K562 (cell line): Measurements from ENCODE around the gene MPZL1. TPM values are rescaled to one million over a fixed set of nuclear protein-coding genes. Genes with fewer than 3 reads are reported as not detected.
A peak's percentile ranks its signal among the peaks of the same experiment; 100 is the strongest.

Experiments
- CC2D1A ChIP-seq: fragments of 450-650 bp; IDR thresholded peaks from 2 replicates; pipeline ENCODE4 v1.6.1; 2017; ENCODE audit warnings: mild to moderate bottlenecking
- CHAMP1 ChIP-seq: fragments of 450-650 bp; IDR thresholded peaks from 2 replicates; pipeline ENCODE4 v1.6.1; 2016; ENCODE audit warnings: mild to moderate bottlenecking
- FOS ChIP-seq: IDR thresholded peaks from 3 replicates; pipeline ENCODE4 v1.6.1; 2011; ENCODE audit not compliant: insufficient read length; ENCODE audit errors: extremely low read depth
- HDAC3 ChIP-seq: fragments of 450-650 bp; IDR thresholded peaks from 2 replicates; pipeline ENCODE4 v1.6.1; 2018; ENCODE audit warnings: borderline replicate concordance, mild to moderate bottlenecking, moderate library complexity; ENCODE audit not compliant: partially characterized antibody
- KLF16 ChIP-seq: IDR thresholded peaks from 2 replicates; pipeline ENCODE4 v1.6.1; 2016; ENCODE audit warnings: antibody characterized with exemption
- LEF1 ChIP-seq: fragments of 450-650 bp; IDR thresholded peaks from 2 replicates; pipeline ENCODE4 v1.6.1; 2016; ENCODE audit warnings: mild to moderate bottlenecking
- MITF ChIP-seq: IDR thresholded peaks from 2 replicates; pipeline ENCODE4 v1.6.1; 2014; ENCODE audit warnings: antibody characterized with exemption
- MNT ChIP-seq, 2 experiments: fragments of 450-650 bp; conservative IDR thresholded peaks; 2 replicates each; pipeline ENCODE4 v1.6.1; 2017; ENCODE audit warnings: mild to moderate bottlenecking in 2 of 2, moderate library complexity in 2 of 2
- MTA2 ChIP-seq: fragments of 450-650 bp; IDR thresholded peaks from 2 replicates; pipeline ENCODE4 v1.6.1; 2016; ENCODE audit warnings: low read depth
- RAD21 ChIP-seq, 2 experiments: fragments of 250-450 bp in 1 of 2; fragments of 450-650 bp in 1 of 2; sonication (Bioruptor Pico) in 1 of 2; formaldehyde crosslinking in 1 of 2; IDR thresholded peaks in 1 of 2; conservative IDR thresholded peaks in 1 of 2; 2 replicates each; pipeline versions ENCODE4 v1.4.0 to v1.8.0; 2020 to 2022; ENCODE audit warnings: mild to moderate bottlenecking in 2 of 2, moderate library complexity in 1 of 2
- REST ChIP-seq, 2 experiments: fragments of 450-650 bp; formaldehyde crosslinking in 1 of 2; IDR thresholded peaks; 2 replicates each; pipeline versions ENCODE4 v1.4.0 to v1.6.1; 2014 to 2020; ENCODE audit warnings: mild to moderate bottlenecking in 2 of 2, borderline replicate concordance in 1 of 2, low read depth in 1 of 2
- TCF3 ChIP-seq: sonication (generic); formaldehyde crosslinking; IDR thresholded peaks from 2 replicates; pipeline ENCODE4 v1.4.0; 2020; ENCODE audit warnings: mild to moderate bottlenecking, missing genetic modification reagents
- TRIM28 ChIP-seq: fragments of 450-650 bp; IDR thresholded peaks from 2 replicates; pipeline ENCODE4 v1.6.1; 2017
- ZNF24 ChIP-seq: fragments of 450-650 bp; IDR thresholded peaks from 2 replicates; pipeline ENCODE4 v1.6.1; 2016
- ZNF384 ChIP-seq: IDR thresholded peaks from 2 replicates; pipeline ENCODE4 v1.6.1; 2012; ENCODE audit warnings: low read depth, low read length, improper control_type of control experiment
- polyA plus RNA-seq, 8 experiments: library from polyadenylated mRNA; depleted of rRNA in 4 of 8; stranded (reverse) in 5 of 8; unstranded in 3 of 8; fragments of >200 nt; fragmentation: Nextera tagmentation in 2 of 8; fragmentation: Illumina TruSeq in 1 of 8; extraction: Ambion mirVana in 2 of 8; extraction: Trizol in 1 of 8; gene quantifications; 2 replicates each; pipeline versions ENCODE4 v1.2.1 to v1.2.3, GENCODE V29; 2011 to 2014; ENCODE audit warnings: inconsistent platforms in 1 of 8, missing spikeins in 1 of 8
- total RNA-seq, 7 experiments: library from RNA; depleted of rRNA in 6 of 7; stranded (reverse); fragments of >200 nt in 6 of 7; fragmentation: Illumina TruSeq in 2 of 7; extraction: Trizol in 2 of 7; gene quantifications; 2 replicates each; pipeline versions ENCODE4 v1.2.1 to v1.2.3, GENCODE V29; 2011 to 2021; ENCODE audit warnings: low replicate concordance in 1 of 7

MPZL1 gene
- total and polyA plus RNA-seq, 9 of the 15 experiments (the other 6 are each of a cell fraction or from before 2014, with no cell fraction given), result 14.5 to 153 (median 66.5) TPM

- TF ChIP-seq HDAC3, result no peak
- TF ChIP-seq TCF3 (CRISPR knock-in tag), result peak; percentile 85
- TF ChIP-seq MNT (conservative IDR thresholded peaks at IDR 0.05), result peak in 1 of 2 experiments; percentile 37; a peak in 1 of 4 replicates
- TF ChIP-seq CC2D1A, result peak; percentile 79; the same call in 1 of the 2 replicates
- peak; percentile 27 for TF ChIP-seq FOS
- TF ChIP-seq REST (IDR thresholded peaks at IDR 0.05; ENCODE audit: borderline replicate concordance), result 0 out of 2 replicates have a peak, but pooled peaks have one; percentile 4
- TF ChIP-seq REST (CRISPR knock-in tag; IDR thresholded peaks at IDR 0.05; ENCODE audit: low read depth), result no peak
- peak; percentile 32; the same call in 1 of the 2 replicates for TF ChIP-seq KLF16
- peak; percentile 14; the same call in 1 of the 2 replicates for TF ChIP-seq LEF1
- peak; percentile 93 for TF ChIP-seq TRIM28
- TF ChIP-seq CHAMP1, result no peak
- peak; percentile 84 for TF ChIP-seq ZNF384
- TF ChIP-seq MITF, result no peak
- TF ChIP-seq ZNF24, result 0 out of 2 replicates have a peak, but pooled peaks have one; percentile 13
- TF ChIP-seq RAD21 (CRISPR knock-in tag; conservative IDR thresholded peaks at IDR 0.05 in 1 of 2, IDR thresholded peaks at IDR 0.05 in 1 of 2), result no peak
- TF ChIP-seq MTA2, result peak; percentile 60; the same call in 1 of the 2 replicates
These were observed 7.1 kb downstream of the MPZL1 start (continued) for GRCh38 chr1:167728818-167729410.
